HepG2 (cell line): Measurements from ENCODE around the gene MBD3.

Experiments used
- ARNT ChIP-seq: fragments of 450-650 bp; IDR thresholded peaks from 2 replicates; pipeline ENCODE4 v1.6.1; 2017
- ATF4 ChIP-seq, 2 experiments: fragments of 450-650 bp in 1 of 2; sonication (generic) in 1 of 2; formaldehyde crosslinking; IDR thresholded peaks; 2 replicates each; pipeline versions ENCODE4 v1.5.0 to v1.8.0; 2020 to 2022; ENCODE audit warnings: mild to moderate bottlenecking in 1 of 2, missing genetic modification reagents in 1 of 2
- BCL6 ChIP-seq: IDR thresholded peaks from 2 replicates; pipeline ENCODE4 v1.6.1; 2016; ENCODE audit warnings: missing genetic modification reagents, missing compliant biosample characterization
- CTCF ChIP-seq: sonication (generic); formaldehyde crosslinking; IDR thresholded peaks from 2 replicates; pipeline ENCODE4 v1.5.0; 2020; ENCODE audit warnings: mild to moderate bottlenecking, missing genetic modification reagents, moderate library complexity
- FOXA1 ChIP-seq, 2 experiments: fragments of 450-650 bp in 1 of 2; sonication (generic) in 1 of 2; formaldehyde crosslinking in 1 of 2; IDR thresholded peaks; 2 replicates each; pipeline versions ENCODE4 v1.4.0 to v1.6.1; 2016 to 2020; ENCODE audit warnings: missing genetic modification reagents in 1 of 2
- HCFC1 ChIP-seq: fragments of 150-350 bp; IDR thresholded peaks from 2 replicates; pipeline ENCODE4 v1.6.1; 2014; ENCODE audit warnings: low read depth, low read length
- KDM5B ChIP-seq: sonication (generic); formaldehyde crosslinking; IDR thresholded peaks from 2 replicates; pipeline ENCODE4 v1.4.0; 2020; ENCODE audit warnings: missing genetic modification reagents, mild to moderate bottlenecking, borderline replicate concordance
- POLR2A ChIP-seq, 2 experiments: IDR thresholded peaks; 2 replicates each; pipeline ENCODE4 v1.6.1; 2011; ENCODE audit warnings: low read depth in 2 of 2, low read length in 2 of 2, mild to moderate bottlenecking in 1 of 2, moderate library complexity in 1 of 2; ENCODE audit not compliant: insufficient read depth in 1 of 2
- PRDM15 ChIP-seq: sonication (generic); formaldehyde crosslinking; IDR thresholded peaks from 2 replicates; pipeline ENCODE4 v1.4.0; 2020; ENCODE audit warnings: missing genetic modification reagents
- SRSF1 ChIP-seq: fragments of 200-400 bp; formaldehyde crosslinking; optimal IDR thresholded peaks from 2 replicates; pipeline ENCODE3; 2017; ENCODE audit warnings: mild to moderate bottlenecking, low read depth, low read length, moderate library complexity
- TCF12 ChIP-seq, 2 experiments: fragments of 450-650 bp in 1 of 2; sonication (generic) in 1 of 2; formaldehyde crosslinking in 1 of 2; IDR thresholded peaks; 2 replicates each; pipeline versions ENCODE4 v1.6.1 to v1.8.0; 2017 to 2022; ENCODE audit warnings: antibody characterized with exemption in 1 of 2, mild to moderate bottlenecking in 1 of 2, missing genetic modification reagents in 1 of 2, moderate library complexity in 1 of 2
- ZBTB33 ChIP-seq: sonication (generic); formaldehyde crosslinking; IDR thresholded peaks from 2 replicates; pipeline ENCODE4 v1.4.0; 2020; ENCODE audit warnings: missing genetic modification reagents
- ZNF329 ChIP-seq: sonication (generic); formaldehyde crosslinking; IDR thresholded peaks from 2 replicates; pipeline ENCODE4 v1.9.0; 2021; ENCODE audit warnings: low read depth, mild to moderate bottlenecking, missing genetic modification reagents
- ZNF841 ChIP-seq: sonication (generic); formaldehyde crosslinking; IDR thresholded peaks from 2 replicates; pipeline ENCODE4 v1.8.1; 2023; ENCODE audit warnings: missing genetic modification reagents, borderline replicate concordance

GRCh38 chr19:1590641-1591397, 1.8 kb downstream of the MBD3 start:
- TF ChIP-seq ZBTB33 (CRISPR knock-in tag): no peak
- TF ChIP-seq TCF12 (IDR thresholded peaks at IDR 0.05): no peak
- peak; percentile 57; the same call in 1 of the 2 replicates for TF ChIP-seq TCF12 (CRISPR knock-in tag; IDR thresholded peaks at IDR 0.05)
- TF ChIP-seq ARNT: no peak
- TF ChIP-seq ATF4 (CRISPR knock-in tag; IDR thresholded peaks at IDR 0.05): no peak
- TF ChIP-seq KDM5B (CRISPR knock-in tag): no peak
- no peak for TF ChIP-seq PRDM15 (CRISPR knock-in tag)
- TF ChIP-seq POLR2A (IDR thresholded peaks at IDR 0.05; ENCODE audit: insufficient read depth in 1 of 2, low read depth in 2 of 2, low read length in 2 of 2): peak in 1 of 2 experiments; percentile 55; a peak in 3 of 4 replicates
- no peak for TF ChIP-seq FOXA1 (IDR thresholded peaks at IDR 0.05)
- no peak for TF ChIP-seq FOXA1 (CRISPR knock-in tag; IDR thresholded peaks at IDR 0.05)
- TF ChIP-seq CTCF (CRISPR knock-in tag): peak; percentile 59
- no peak for TF ChIP-seq BCL6 (CRISPR knock-in tag)
- TF ChIP-seq ZNF841 (CRISPR knock-in tag): no peak
- peak; percentile 9 for TF ChIP-seq SRSF1
- TF ChIP-seq HCFC1: no peak
- TF ChIP-seq ZNF329 (CRISPR knock-in tag): no peak; the same call in 1 of the 2 replicates
